ENCODE data around the gene NEIL3. TPM values are rescaled to one million over a fixed set of nuclear protein-coding genes. Genes with fewer than 3 reads are reported as not detected.

Gene NEIL3
- total RNA-seq, 2 experiments from 2014 or later = 16.6 to 18.7 TPM

GRCh38 chr4:177281351-177281909, 28.2 kb upstream of the NEIL3 start:
- POLR2A ChIA-PET = no interaction called here
- ATAC-seq = no peak
- CTCF ChIA-PET = interaction anchor here (1.2 kb wide), 1 partner anchor 31 kb away, joined by 3 read pairs; no protein-coding TSS in a partner anchor

GRCh38 chr4:177282284-177282835, 27.3 kb upstream of the NEIL3 start:
- intact Hi-C loops (cut with micrococcal nuclease) = no loop called here
- H3K4me3 Mint-ChIP-seq = no peak overlapping the region
- ChIA-PET POLR2A (interaction anchor here (0.6 kb wide), 1 partner anchor 34 kb away, joined by 3 read pairs; no protein-coding TSS in a partner anchor), CTCF (interaction anchor here (1.2 kb wide), 1 partner anchor 32 kb away, joined by 3 read pairs; no protein-coding TSS in a partner anchor)
- DNase-seq (no peak), ATAC-seq (no peak)
- H3K27me3 Mint-ChIP-seq = no peaks in the 10 kb centered on the region
- no peaks in the 10 kb centered on the region for H3K4me1 Mint-ChIP-seq (ENCODE audit: low read depth)
- H3K9me3 Mint-ChIP-seq = no peaks in the 10 kb centered on the region
- H3K27ac Mint-ChIP-seq = no peak overlapping the region
- TF ChIP-seq CTCF (IDR thresholded peaks at IDR 0.05) = no peak
- H3K36me3 Mint-ChIP-seq (ENCODE audit: low read depth) = no peaks in the 10 kb centered on the region

More at GRCh38 chr4:177281351-177281909, 28.2 kb upstream of the NEIL3 start:
- Mint-ChIP-seq H3K27me3 (no peaks in the 10 kb centered on the region), H3K4me3 (no peak overlapping the region), H3K36me3 (ENCODE audit: low read depth) (no peaks in the 10 kb centered on the region), H3K27ac (no peak overlapping the region), H3K9me3 (no peaks in the 10 kb centered on the region), H3K4me1 (ENCODE audit: low read depth) (no peaks in the 10 kb centered on the region)
- DNase-seq = no peak
- no peak for TF ChIP-seq CTCF (IDR thresholded peaks at IDR 0.05)
- intact Hi-C loops (cut with micrococcal nuclease) = no loop called here

GRCh38 chr4:177283167-177283566, 26.5 kb upstream of the NEIL3 start:
- intact Hi-C loops (cut with micrococcal nuclease) = no loop called here
- ChIA-PET CTCF (no interaction called here), POLR2A (interaction anchor here (0.6 kb wide), 1 partner anchor 33 kb away, joined by 3 read pairs; no protein-coding TSS in a partner anchor)
- H3K4me1 Mint-ChIP-seq (ENCODE audit: low read depth) = no peaks in the 10 kb centered on the region
- DNase-seq = no peak
- H3K9me3 Mint-ChIP-seq = no peaks in the 10 kb centered on the region
- no peaks in the 10 kb centered on the region for H3K27me3 Mint-ChIP-seq
- no peak overlapping the region for H3K27ac Mint-ChIP-seq
- ATAC-seq = no peak
- no peak for TF ChIP-seq CTCF (IDR thresholded peaks at IDR 0.05)
- no peaks in the 10 kb centered on the region for H3K36me3 Mint-ChIP-seq (ENCODE audit: low read depth)
- H3K4me3 Mint-ChIP-seq = no peak overlapping the region

- ATAC-seq = no peak
- ChIA-PET CTCF (no interaction called here), POLR2A (no interaction called here)
Observed at GRCh38 chr4:177285953-177286352, 23.7 kb upstream of the NEIL3 start.

More at GRCh38 chr4:177285953-177286352, 23.7 kb upstream of the NEIL3 start:
- no peaks in the 10 kb centered on the region for H3K9me3 Mint-ChIP-seq
- no peak overlapping the region for H3K27ac Mint-ChIP-seq
- no peak for DNase-seq
- intact Hi-C loops (cut with micrococcal nuclease) = no loop called here
- no peak for TF ChIP-seq CTCF (IDR thresholded peaks at IDR 0.05)
- no peaks in the 10 kb centered on the region for H3K4me1 Mint-ChIP-seq (ENCODE audit: low read depth)
- no peak overlapping the region for H3K4me3 Mint-ChIP-seq
- H3K27me3 Mint-ChIP-seq = no peaks in the 10 kb centered on the region
- no peaks in the 10 kb centered on the region for H3K36me3 Mint-ChIP-seq (ENCODE audit: low read depth)
